HG03025 (cell line): ENCODE results near the gene SLC4A4.

Source experiments
- ATAC-seq: cut with Tn5 transposase; IDR thresholded peaks from one replicate; pipeline ENCODE4 v1.9.1; 2021; ENCODE audit warnings: mild to moderate bottlenecking, moderate library complexity; ENCODE audit not compliant: unreplicated experiment, low FRiP score

SLC4A4 gene

GRCh38 chr4:71356924-71357663 lies 18.3 kb downstream of the SLC4A4 start:
- ATAC-seq, result no peak

GRCh38 chr4:71360844-71361243 lies 22.0 kb downstream of the SLC4A4 start:
- ATAC-seq, result no peak

- ATAC-seq, result no peak
Observed at GRCh38 chr4:71361476-71361875, 22.7 kb downstream of the SLC4A4 start.

GRCh38 chr4:71366766-71367165 lies 27.9 kb downstream of the SLC4A4 start:
- ATAC-seq, result no peak

- no peak for ATAC-seq
Observed at GRCh38 chr4:71367546-71367945, 28.7 kb downstream of the SLC4A4 start.

GRCh38 chr4:71368906-71369305 lies 30.1 kb downstream of the SLC4A4 start:
- ATAC-seq, result no peak

- ATAC-seq, result no peak
Observed at GRCh38 chr4:71369536-71369935, 30.7 kb downstream of the SLC4A4 start.

GRCh38 chr4:71375494-71375893 lies 36.7 kb downstream of the SLC4A4 start:
- no peak for ATAC-seq

GRCh38 chr4:71377561-71377960 lies 38.7 kb downstream of the SLC4A4 start:
- no peak for ATAC-seq

- no peak for ATAC-seq
Observed at GRCh38 chr4:71379126-71379525, 40.3 kb downstream of the SLC4A4 start.

- ATAC-seq, result no peak
Observed at GRCh38 chr4:71380788-71381187, 42.0 kb downstream of the SLC4A4 start.

GRCh38 chr4:71382125-71382899 lies 43.5 kb downstream of the SLC4A4 start:
- ATAC-seq, result no peak

- no peak for ATAC-seq
Observed at GRCh38 chr4:71382900-71383560, 44.2 kb downstream of the SLC4A4 start.

- ATAC-seq, result no peak
Observed at GRCh38 chr4:71383984-71384383, 45.2 kb downstream of the SLC4A4 start.

GRCh38 chr4:71389149-71389827 lies 50.5 kb downstream of the SLC4A4 start:
- no peak for ATAC-seq

- ATAC-seq, result no peak
Observed at GRCh38 chr4:71392109-71392508, 53.3 kb downstream of the SLC4A4 start.

- ATAC-seq, result no peak
Observed at GRCh38 chr4:71396382-71396781, 57.6 kb downstream of the SLC4A4 start.

GRCh38 chr4:71400810-71401209 lies 62.0 kb downstream of the SLC4A4 start:
- no peak for ATAC-seq

GRCh38 chr4:71402616-71403015 lies 63.8 kb downstream of the SLC4A4 start:
- ATAC-seq, result no peak

- no peak for ATAC-seq
Observed at GRCh38 chr4:71404049-71404448, 65.2 kb downstream of the SLC4A4 start.

GRCh38 chr4:71405791-71406190 lies 67.0 kb downstream of the SLC4A4 start:
- no peak for ATAC-seq
